ENCODE results near the gene RMDN2.
"Not testable (repeated sequence)": the region's sequence is repeated elsewhere in the genome, so short reads cannot be mapped to it uniquely, and the experiment has no call there.

The RMDN2 gene

GRCh38 chr2:37997629-37998028, 72.5 kb downstream of the RMDN2 start:
- no peak for DNase-seq

GRCh38 chr2:38000485-38001222, 75.6 kb downstream of the RMDN2 start:
- no peak for DNase-seq

GRCh38 chr2:38010187-38010586, 85.1 kb downstream of the RMDN2 start:
- DNase-seq, result not testable (repeated sequence)

DNA sequence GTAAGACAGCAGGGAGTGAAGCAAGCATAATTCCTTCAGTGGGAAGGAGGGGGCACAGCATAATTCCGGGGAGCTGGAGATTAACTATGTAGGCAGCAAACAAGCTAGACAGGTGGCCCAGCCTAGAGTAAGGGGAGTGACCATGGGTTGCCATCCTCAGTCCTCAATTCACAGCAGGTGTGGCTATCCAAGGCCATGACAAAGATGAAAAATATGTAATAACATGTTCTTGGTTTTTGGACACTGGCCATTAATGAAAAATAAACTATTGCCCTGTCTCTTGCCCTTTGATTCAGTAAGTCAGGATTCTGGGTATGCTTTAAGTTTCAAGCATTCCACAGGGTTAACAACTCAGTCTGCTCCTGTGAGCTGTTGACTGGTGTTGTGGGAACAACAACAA, 85.9 kb downstream of the RMDN2 start:
- no peak for DNase-seq

GRCh38 chr2:38013158-38013752, 88.2 kb downstream of the RMDN2 start:
- DNase-seq, result no peak

DNA sequence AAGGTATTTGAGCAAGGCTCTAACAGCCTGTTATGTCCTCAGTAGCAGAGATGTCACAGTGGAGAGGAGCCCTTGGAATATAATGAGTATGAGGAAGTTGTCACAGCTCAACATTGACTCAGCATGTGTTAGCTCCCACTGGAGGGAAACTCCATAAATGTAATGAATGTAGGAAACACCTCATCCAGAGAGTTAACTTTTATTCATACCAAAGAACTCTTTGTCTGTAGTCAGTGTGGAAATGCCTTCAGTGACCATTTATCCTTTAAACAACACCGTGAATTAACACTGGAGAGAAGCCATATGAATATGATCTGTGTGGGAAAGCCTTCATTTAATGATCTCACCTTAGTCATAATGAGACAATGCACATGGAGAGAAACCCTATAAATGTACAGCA, 91.1 kb downstream of the RMDN2 start:
- no peak for DNase-seq

- DNase-seq, result no peak
These were observed 92.7 kb downstream of the RMDN2 start for GRCh38 chr2:38017836-38018235.

DNA sequence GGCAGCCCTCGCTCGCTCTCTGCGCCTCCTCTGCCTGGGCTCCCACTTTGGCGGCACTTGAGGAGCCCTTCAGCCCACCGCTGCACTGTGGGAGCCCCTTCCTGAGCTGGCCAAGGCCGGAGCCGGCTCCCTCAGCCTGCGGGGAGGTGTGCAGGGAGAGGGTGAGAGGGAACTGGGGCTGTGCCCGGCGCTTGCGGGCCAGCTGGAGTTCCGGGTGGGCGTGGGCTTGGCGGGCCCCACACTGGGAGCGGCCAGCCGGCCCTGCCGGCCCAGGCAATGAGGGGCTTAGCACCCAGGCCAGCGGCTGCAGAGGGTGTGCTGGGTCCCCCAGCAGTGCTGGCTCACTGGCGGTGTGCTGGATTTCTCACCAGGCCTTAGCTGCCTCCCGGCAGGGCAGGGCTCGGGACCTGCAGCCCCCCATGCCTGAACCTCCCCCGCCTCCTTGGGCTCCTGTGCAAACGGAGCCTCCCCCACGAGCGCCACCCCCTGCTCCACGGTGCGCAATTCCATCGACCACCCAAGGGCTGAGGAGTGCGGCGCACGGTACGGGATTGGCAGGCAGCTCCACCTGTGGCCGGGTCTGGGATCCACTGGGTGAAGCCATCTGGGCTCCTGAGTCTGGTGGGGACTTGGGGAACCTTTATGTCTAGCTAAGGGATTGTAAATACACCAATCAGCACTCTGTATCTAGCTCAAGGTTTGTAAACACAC, 95.4 kb downstream of the RMDN2 start:
- DNase-seq, result not testable (repeated sequence)

GRCh38 chr2:38021589-38021988, 96.5 kb downstream of the RMDN2 start:
- DNase-seq, result no peak

GRCh38 chr2:38026846-38027245, 101.8 kb downstream of the RMDN2 start:
- DNase-seq, result no peak

DNA sequence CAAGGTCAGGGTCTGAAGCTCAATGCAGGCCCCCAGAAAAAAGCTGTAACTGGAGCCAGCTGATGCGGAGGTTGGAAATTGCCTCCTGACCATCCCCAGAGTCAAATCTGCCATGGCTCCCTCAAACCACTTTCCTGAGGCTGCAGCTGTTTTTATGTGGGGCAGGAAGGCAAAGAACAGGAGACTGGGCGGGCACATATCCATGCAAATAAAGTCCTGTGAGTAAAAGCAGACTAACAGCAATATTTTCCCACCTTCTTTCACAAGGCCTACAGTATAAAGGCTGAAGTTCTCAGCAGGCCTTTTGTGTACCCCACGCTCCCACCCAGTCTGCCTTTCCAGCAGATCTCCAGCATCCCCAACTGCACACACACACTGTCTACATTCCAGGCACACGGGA, 103.7 kb downstream of the RMDN2 start:
- DNase-seq, result no peak

- no peak for DNase-seq
These were observed 104.4 kb downstream of the RMDN2 start for GRCh38 chr2:38029512-38029911.

- DNase-seq, result no peak
These were observed 105.7 kb downstream of the RMDN2 start for GRCh38 chr2:38030635-38031355.

- no peak for DNase-seq
These were observed 107.9 kb downstream of the RMDN2 start for GRCh38 chr2:38032946-38033345.

DNA sequence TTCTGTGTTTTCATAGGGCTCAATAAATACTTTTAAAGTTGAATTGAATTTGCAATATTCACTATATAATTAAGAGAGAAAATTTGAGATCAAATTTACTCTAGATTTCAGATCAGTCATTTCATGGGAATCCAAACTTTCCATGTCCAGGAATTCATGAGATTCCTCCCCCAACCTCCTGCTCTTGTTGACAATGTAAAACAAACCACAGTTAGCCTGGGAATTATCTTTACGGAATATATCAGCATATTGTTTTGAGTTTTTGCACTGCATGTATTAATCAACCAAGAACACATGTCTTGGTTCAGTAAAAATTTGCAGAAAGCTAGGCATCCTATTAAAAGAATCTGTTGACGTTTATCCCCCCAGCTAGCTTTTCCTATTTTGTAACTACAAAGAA, 108.6 kb downstream of the RMDN2 start:
- no peak for DNase-seq

- no peak for DNase-seq
These were observed 110.9 kb downstream of the RMDN2 start for GRCh38 chr2:38035968-38036367.

DNA sequence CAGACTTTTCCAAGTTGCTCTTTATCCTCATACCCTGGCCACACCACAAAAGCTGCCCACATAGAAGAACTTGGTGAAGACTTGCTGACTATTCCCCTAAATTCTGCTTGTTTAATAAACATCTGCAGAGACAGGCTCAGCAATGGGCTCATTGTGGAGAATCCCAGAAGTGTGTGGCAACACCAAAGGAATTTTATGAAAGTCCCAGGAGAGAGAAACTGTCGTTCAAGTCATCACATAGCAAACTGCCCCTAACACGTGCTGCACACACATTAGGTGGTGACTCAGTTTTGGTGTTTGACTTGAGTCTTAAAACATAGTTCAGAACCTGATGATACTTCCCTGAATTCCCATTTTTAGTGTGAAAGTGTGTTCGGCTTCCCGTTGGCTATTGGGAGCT, 112.2 kb downstream of the RMDN2 start:
- DNase-seq, result no peak

DNA sequence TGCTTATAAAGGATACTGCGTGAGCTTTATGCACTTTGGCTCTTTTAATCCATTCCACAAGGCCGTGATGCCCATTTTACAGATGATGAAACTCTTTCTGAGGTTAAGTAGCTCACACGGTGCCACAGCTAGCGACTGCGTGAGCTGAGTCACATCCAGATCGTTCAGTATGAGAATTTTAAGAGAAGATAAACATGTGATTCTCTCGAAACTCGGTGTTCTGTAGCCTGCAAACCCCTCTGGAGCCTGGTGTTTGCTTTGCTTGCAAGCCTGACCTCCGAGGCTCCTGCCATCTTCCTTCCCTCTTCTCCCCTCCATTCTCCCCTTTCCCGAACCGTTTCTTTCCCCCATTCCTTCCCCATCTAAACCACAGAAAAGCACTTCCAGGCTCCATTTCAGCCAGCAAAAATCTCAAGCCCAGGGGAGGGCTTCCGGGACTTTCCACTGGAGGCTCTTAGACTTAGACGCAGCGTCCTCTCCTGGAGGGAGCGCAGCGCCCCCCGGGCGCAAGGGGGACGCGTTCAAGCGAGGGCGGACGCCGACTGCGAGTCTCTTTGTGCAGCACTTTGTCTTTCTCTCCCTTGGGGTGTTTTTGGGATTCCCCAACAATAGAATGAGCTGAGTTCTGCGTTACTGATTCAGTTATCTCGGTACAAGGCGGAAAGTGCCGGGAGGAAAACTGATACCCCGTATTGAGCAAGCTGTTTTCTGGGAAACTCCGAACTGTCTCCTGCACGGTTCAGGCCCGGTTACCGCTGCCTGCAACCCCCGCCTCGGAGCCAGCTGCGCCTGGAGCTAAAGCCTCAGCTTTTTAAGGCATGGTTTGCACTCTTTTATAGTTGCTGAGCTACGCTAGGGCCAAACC, 112.9 kb downstream of the RMDN2 start:
- no peak for DNase-seq

- DNase-seq, result no peak
These were observed 113.6 kb downstream of the RMDN2 start for GRCh38 chr2:38038682-38039081.

DNA sequence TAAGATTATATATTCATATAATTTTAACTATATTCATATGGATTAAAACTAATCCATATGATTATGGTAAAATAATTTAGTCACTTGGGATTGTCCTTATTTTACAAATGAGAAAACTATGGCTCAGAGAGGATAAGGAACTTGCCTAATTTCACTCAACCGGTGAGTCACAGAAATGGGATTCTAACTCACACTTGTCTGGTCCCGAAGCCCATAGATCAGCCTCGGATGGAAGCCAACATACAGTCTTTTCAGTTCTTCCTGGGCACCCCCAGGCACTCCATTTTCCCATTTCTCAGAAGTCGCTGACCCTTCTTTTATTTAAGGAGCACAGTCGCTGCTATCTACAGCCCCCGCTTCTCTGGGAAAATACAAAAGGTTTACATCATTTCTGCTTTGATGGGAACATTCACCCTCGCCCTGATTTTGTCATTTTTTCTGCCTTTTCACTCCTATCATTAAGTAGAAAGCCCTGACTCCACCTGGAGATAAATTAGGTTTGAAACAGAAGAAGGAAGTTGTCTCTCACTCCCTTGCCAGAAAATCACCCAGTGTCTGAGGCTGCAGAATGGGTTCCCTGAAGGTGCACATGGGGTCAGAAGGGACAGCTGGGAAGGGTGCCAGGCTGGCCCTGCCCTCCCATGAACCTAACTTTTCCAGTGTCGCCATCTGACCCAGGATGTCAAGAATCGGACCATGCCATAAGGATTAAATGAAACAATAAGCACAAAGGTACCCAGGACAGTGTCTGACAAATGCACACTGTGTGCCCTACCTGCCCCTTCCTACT, 114.2 kb downstream of the RMDN2 start:
- no peak for DNase-seq

DNA sequence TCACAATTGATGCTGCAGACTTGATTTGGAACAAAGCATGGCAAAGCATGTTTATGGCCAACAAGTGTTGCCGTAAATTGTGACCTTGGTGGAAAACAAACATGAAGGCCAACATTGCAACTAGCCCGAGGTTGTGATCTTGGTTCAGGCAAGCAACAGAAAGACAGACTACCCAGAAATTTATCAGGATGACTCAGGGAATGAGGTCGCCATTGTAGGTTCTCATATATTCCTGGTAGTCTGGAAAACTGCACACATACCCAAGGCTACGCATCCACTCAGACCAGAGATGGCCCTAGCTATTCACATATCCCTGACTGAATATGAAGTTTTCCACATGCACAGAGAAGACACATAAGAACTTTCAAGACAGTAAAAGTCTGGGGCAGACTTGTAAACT, 120.7 kb downstream of the RMDN2 start:
- DNase-seq, result no peak

GRCh38 chr2:38056216-38056615, 131.1 kb downstream of the RMDN2 start:
- no peak for DNase-seq
